Loucy (cell line): ENCODE data around the gene ZC3HAV1L.

Experiments used
- H2AFZ ChIP-seq: fragments of 200-600 bp; sonication (generic); 2 replicates; pipeline ENCODE4 v1.6.0; 2016; ENCODE audit warnings: antibody characterized with exemption, mild to moderate bottlenecking, low read length, moderate library complexity
- H3F3A ChIP-seq: fragments of 200-600 bp; 2 replicates; pipeline ENCODE4 v1.6.0; 2016; ENCODE audit warnings: antibody characterized with exemption, low read depth, mild to moderate bottlenecking
- H3K27me3 ChIP-seq: fragments of 200-600 bp; sonication (generic); 2 replicates; pipeline ENCODE4 v1.6.1; 2014; ENCODE audit warnings: low read length, mild to moderate bottlenecking; ENCODE audit not compliant: insufficient read depth, poor library complexity, severe bottlenecking
- H3K36me3 ChIP-seq: fragments of 200-600 bp; sonication (generic); 2 replicates; pipeline ENCODE4 v1.6.1; 2016; ENCODE audit warnings: low read length; ENCODE audit not compliant: insufficient read depth
- H3K4me1 ChIP-seq: fragments of 200-600 bp; sonication (generic); 2 replicates; pipeline ENCODE4 v1.5.1; 2014; ENCODE audit warnings: low read length, mild to moderate bottlenecking; ENCODE audit not compliant: insufficient read depth, poor library complexity, severe bottlenecking
- H3K4me2 ChIP-seq: fragments of 200-600 bp; sonication (generic); 2 replicates; pipeline ENCODE4 v1.6.0; 2014; ENCODE audit warnings: antibody characterized with exemption, low read length, low read depth, mild to moderate bottlenecking; ENCODE audit not compliant: poor library complexity, severe bottlenecking
- H3K4me3 ChIP-seq: fragments of 200-600 bp; sonication (generic); 2 replicates; pipeline ENCODE4 v1.5.1; 2014; ENCODE audit warnings: low read length, mild to moderate bottlenecking, mixed read lengths; ENCODE audit not compliant: poor library complexity, severe bottlenecking
- H3K79me2 ChIP-seq: fragments of 200-600 bp; sonication (generic); 2 replicates; pipeline ENCODE4 v1.6.1; 2014; ENCODE audit warnings: low read length; ENCODE audit not compliant: insufficient read depth
- H3K9ac ChIP-seq: fragments of 200-600 bp; sonication (generic); 2 replicates; pipeline ENCODE4 v1.6.0; 2014; ENCODE audit warnings: mild to moderate bottlenecking, low read depth, low read length, moderate library complexity; ENCODE audit not compliant: poor library complexity, severe bottlenecking
- H3K9me2 ChIP-seq: fragments of 200-600 bp; sonication (generic); replicated peaks from 2 replicates; pipeline ENCODE4 v1.6.1; 2016; ENCODE audit warnings: low read depth, low read length, mixed read lengths
- H3K9me3 ChIP-seq: fragments of 200-600 bp; sonication (generic); 2 replicates; pipeline ENCODE4 v1.6.1; 2014; ENCODE audit warnings: mild to moderate bottlenecking, antibody characterized with exemption, low read length, low read depth; ENCODE audit not compliant: insufficient read depth
- H4K20me1 ChIP-seq: fragments of 200-600 bp; sonication (generic); 2 replicates; pipeline ENCODE4 v1.6.0; 2014; ENCODE audit warnings: antibody characterized with exemption, low read length, mild to moderate bottlenecking; ENCODE audit not compliant: insufficient read depth, poor library complexity, severe bottlenecking
- CTCF ChIP-seq: fragments of 200-600 bp; sonication (generic); conservative IDR thresholded peaks from 2 replicates; pipeline ENCODE4 v1.5.1; 2014; ENCODE audit warnings: mild to moderate bottlenecking, antibody characterized with exemption, low read length
- EZH2phosphoT487 ChIP-seq: fragments of 200-600 bp; IDR thresholded peaks from 2 replicates; pipeline ENCODE4 v1.6.1; 2018; ENCODE audit warnings: antibody characterized with exemption, mild to moderate bottlenecking, moderate library complexity, borderline replicate concordance

The ZC3HAV1L gene

GRCh38 chr7:139068544-139069399 is 32.9 kb upstream of the ZC3HAV1L start:
- Histone ChIP-seq H3K4me3 (no peak overlapping the region), H3K9me3 (no peaks in the 10 kb centered on the region), H4K20me1 (peaks cover 27% of the 10 kb centered on the region), H3K9ac (no peak overlapping the region), H3K4me2 (no peak overlapping the region), H3F3A (no peaks in the 10 kb centered on the region), H3K4me1 (peaks cover 13% of the 10 kb centered on the region), H3K27me3 (no peaks in the 10 kb centered on the region), H3K36me3 (peaks cover 93% of the 10 kb centered on the region), H3K9me2 (no peaks in the 10 kb centered on the region), H3K79me2 (peaks cover 33% of the 10 kb centered on the region), H2AFZ (no peak overlapping the region)
- no peak for TF ChIP-seq EZH2phosphoT487
- TF ChIP-seq CTCF: no peak

- Histone ChIP-seq H3K9me2 (no peaks in the 10 kb centered on the region), H3F3A (no peaks in the 10 kb centered on the region), H3K36me3 (peaks cover 92% of the 10 kb centered on the region), H3K4me1 (peaks cover 1% of the 10 kb centered on the region), H3K79me2 (peaks cover 25% of the 10 kb centered on the region), H3K4me2 (no peak overlapping the region), H3K4me3 (no peak overlapping the region), H3K9ac (no peak overlapping the region), H4K20me1 (peaks cover 24% of the 10 kb centered on the region), H3K27me3 (no peaks in the 10 kb centered on the region), H2AFZ (no peak overlapping the region), H3K9me3 (no peaks in the 10 kb centered on the region)
- TF ChIP-seq CTCF (no peak), EZH2phosphoT487 (no peak)
Observed at GRCh38 chr7:139066315-139066714, 30.5 kb upstream of the ZC3HAV1L start.

- H3F3A ChIP-seq: no peaks in the 10 kb centered on the region
- peaks cover 94% of the 10 kb centered on the region for H3K36me3 ChIP-seq
- H3K9me2 ChIP-seq: no peaks in the 10 kb centered on the region
- no peak overlapping the region for H3K4me2 ChIP-seq
- peaks cover 17% of the 10 kb centered on the region for H3K79me2 ChIP-seq
- no peak for TF ChIP-seq CTCF
- no peak for TF ChIP-seq EZH2phosphoT487
- peaks cover 19% of the 10 kb centered on the region for H4K20me1 ChIP-seq
- no peak overlapping the region for H2AFZ ChIP-seq
- no peaks in the 10 kb centered on the region for H3K4me1 ChIP-seq
- no peaks in the 10 kb centered on the region for H3K9me3 ChIP-seq
- no peak overlapping the region for H3K4me3 ChIP-seq
- H3K9ac ChIP-seq: no peak overlapping the region
- no peaks in the 10 kb centered on the region for H3K27me3 ChIP-seq
Observed at GRCh38 chr7:139065323-139065722, 29.5 kb upstream of the ZC3HAV1L start.
